IgD-negative memory B cell (primary cell): Measurements from ENCODE around the gene FLRT3. TPM values are rescaled to one million over a fixed set of nuclear protein-coding genes. Genes with fewer than 3 reads are reported as not detected.
A peak's percentile ranks its signal among the peaks of the same experiment; 100 is the strongest.

Source experiments
- H3K27ac Mint-ChIP-seq, 3 donors: one replicate each; pipeline ENCODE4 v1.8.0; 2020 to 2022; ENCODE audit warnings: mild to moderate bottlenecking in 3 of 3, mixed read lengths in 3 of 3, moderate library complexity in 1 of 3
- H3K27me3 Mint-ChIP-seq: one replicate; pipeline ENCODE4 v1.8.0; 2021; ENCODE audit warnings: mixed read lengths
- H3K36me3 Mint-ChIP-seq: one replicate; pipeline ENCODE4 v1.8.0; 2020; ENCODE audit warnings: mild to moderate bottlenecking, mixed read lengths
- H3K4me1 Mint-ChIP-seq, 3 donors: one replicate each; pipeline ENCODE4 v1.8.0; 2020 to 2022; ENCODE audit warnings: mixed read lengths in 3 of 3, mild to moderate bottlenecking in 1 of 3
- H3K4me3 Mint-ChIP-seq, 4 donors: one replicate each; pipeline ENCODE4 v1.8.0; 2020 to 2022; ENCODE audit warnings: mild to moderate bottlenecking in 4 of 4, mixed read lengths in 4 of 4, moderate library complexity in 3 of 4
- H3K9me3 Mint-ChIP-seq, 3 donors: one replicate each; pipeline ENCODE4 v1.8.0; 2020 to 2021; ENCODE audit warnings: mixed read lengths in 3 of 3, mild to moderate bottlenecking in 1 of 3
- polyA plus RNA-seq: library from polyadenylated mRNA; unstranded; fragments of 300-500 nt; fragmentation: Illumina TruSeq; gene quantifications from one replicate; pipeline ENCODE4 v1.2.3, GENCODE V29; 2021

FLRT3 gene
- polyA plus RNA-seq, result not detected

DNA sequence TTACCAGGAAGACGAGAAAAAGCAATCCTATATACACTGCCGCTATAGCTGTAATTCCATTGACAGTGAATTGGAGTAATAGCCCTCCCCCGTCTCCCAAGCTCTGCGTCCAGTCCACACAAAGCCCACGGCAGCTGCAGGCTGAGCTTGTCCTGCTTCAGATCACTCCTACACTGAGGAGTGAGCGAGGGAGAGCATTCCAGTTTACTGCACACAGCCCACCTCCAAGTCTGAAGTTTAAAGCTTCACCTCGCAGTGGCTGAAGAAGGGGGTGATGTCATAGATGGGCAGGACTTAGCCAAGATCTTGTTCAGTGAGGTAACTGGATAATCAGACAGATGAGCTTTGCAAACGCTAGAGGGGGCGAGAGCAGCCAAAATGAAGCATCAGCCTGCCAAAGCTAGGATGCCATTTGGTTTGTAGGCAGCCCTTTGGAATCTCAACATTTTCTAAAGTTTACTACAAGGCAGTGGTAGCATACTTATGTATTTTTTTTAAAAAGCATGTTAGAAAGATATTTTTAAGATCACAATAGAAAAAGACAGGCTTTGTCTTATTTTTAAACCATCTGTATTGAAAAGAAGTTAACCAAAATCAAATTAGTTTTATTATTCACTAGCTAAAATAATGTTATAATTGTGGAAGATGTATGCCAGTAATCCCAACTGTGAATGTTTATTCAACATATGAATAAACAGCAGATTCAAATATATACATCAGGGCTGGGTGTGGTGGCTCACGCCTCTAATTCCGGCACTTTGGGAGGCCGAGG, at the start of gene FLRT3:
Gene FLRT3 (minus strand): TSS at position 213 of the 772 bp plus-strand sequence. CDS start 10,106 bp downstream, outside the sequence.
- Mint-ChIP-seq H3K27ac (no peak within 1 kb of the TSS), H3K4me1 (peaks cover 0 to 1% (median 0%) of the 10 kb centered on the region in 3 donors), H3K4me3 (peak within 1 kb of the TSS in 1 of 4 donors; percentile 25), H3K36me3 (no peaks in the 10 kb centered on the region), H3K27me3 (no peaks in the 10 kb centered on the region), H3K9me3 (peaks cover 0 to 2% (median 0%) of the 10 kb centered on the region in 3 donors)

DNA sequence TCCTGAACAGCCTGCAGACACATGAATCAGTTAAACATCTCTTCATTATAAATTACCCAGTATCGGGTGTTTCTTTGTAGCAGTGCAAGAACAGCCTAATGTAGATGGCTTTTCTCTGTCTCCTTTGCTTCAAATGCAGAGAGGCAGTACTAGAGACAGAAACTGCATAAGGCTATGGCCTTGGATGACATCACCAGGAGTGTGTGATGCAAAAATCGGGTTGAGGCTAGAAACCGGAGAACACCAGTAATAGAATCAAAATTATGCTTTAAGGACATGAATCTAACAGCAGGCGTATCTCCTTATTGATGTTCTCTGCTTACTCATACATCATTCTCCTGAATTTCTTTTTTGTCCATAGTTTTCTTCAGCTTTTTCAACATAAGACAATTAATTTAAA, 49.3 kb upstream of the FLRT3 start:
- no peaks in the 10 kb centered on the region for H3K4me1 Mint-ChIP-seq
- peaks cover 0 to 10% (median 7%) of the 10 kb centered on the region in 3 donors for H3K9me3 Mint-ChIP-seq
- no peaks in the 10 kb centered on the region for H3K27me3 Mint-ChIP-seq
- H3K36me3 Mint-ChIP-seq, result peaks cover 2% of the 10 kb centered on the region
- H3K4me3 Mint-ChIP-seq, result no peak overlapping the region
- H3K27ac Mint-ChIP-seq, result no peak overlapping the region

DNA sequence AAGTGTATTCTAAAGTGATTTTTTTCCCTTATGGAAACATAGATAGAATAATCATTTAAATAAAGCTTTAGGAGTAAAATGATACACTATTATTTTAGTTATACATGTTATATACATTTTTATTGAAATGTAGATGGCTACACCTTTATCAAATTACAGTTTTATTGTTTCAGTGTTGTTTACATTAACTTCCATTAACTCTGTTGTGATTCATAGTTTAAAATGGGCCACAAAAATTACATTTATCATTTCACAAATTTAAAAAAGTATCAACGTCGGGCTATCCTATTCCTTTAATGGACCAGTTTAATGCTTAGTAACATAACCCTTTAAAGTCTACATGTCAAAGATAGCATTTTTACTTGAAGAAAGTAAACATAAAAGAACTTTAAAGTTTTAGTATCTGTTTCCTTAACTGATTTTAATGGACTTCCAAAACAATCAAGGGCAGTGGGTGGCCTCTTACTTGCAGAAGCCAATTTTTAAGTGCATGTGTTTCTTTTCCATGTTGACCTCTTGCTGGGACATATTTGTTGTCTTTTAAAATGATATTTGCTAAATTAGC, 47.8 kb upstream of the FLRT3 start:
- no peak overlapping the region for H3K4me3 Mint-ChIP-seq
- peaks cover 2 to 10% (median 5%) of the 10 kb centered on the region in 3 donors for H3K9me3 Mint-ChIP-seq
- H3K27me3 Mint-ChIP-seq, result no peaks in the 10 kb centered on the region
- no peak overlapping the region for H3K27ac Mint-ChIP-seq
- H3K36me3 Mint-ChIP-seq, result no peaks in the 10 kb centered on the region
- no peaks in the 10 kb centered on the region for H3K4me1 Mint-ChIP-seq

DNA sequence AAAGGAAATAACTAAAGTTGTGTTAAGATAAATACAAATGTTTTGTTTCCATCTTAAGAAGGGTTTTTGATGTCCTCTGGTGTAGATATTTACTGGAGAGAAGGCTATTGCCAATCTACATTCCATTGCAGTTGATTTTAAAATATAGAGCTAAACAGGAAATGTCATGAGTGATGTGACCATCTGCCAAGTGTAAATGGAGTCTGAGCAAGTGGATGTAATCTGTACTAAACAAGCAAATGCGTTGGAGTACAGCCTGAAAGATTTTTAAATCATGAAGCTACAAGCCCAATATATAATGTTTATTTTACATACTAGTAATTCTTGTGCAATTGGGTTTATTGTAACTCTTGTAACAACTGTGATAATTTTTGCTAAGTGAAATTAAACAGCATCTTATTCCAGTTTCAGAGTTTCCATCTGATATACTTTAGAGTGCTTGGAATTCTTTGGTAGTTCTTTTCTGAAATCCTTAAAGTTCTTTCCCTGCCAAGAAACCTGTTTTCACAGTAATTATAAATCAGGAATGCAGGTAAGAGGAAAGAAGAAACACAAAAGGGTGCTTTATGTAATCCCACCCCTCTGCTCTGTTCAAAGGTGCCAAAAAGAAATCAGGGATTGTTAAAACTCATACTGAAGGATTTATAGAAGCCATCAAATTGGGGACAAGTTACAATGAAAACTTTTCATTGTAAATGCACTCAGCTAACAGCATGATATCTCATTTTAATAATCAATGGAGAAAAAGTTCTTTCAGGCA, 47.2 kb upstream of the FLRT3 start:
- no peak overlapping the region for H3K4me3 Mint-ChIP-seq
- H3K27ac Mint-ChIP-seq, result no peak overlapping the region
- H3K4me1 Mint-ChIP-seq, result no peaks in the 10 kb centered on the region
- peaks cover 2 to 10% (median 5%) of the 10 kb centered on the region in 3 donors for H3K9me3 Mint-ChIP-seq
- H3K27me3 Mint-ChIP-seq, result no peaks in the 10 kb centered on the region
- H3K36me3 Mint-ChIP-seq, result no peaks in the 10 kb centered on the region

DNA sequence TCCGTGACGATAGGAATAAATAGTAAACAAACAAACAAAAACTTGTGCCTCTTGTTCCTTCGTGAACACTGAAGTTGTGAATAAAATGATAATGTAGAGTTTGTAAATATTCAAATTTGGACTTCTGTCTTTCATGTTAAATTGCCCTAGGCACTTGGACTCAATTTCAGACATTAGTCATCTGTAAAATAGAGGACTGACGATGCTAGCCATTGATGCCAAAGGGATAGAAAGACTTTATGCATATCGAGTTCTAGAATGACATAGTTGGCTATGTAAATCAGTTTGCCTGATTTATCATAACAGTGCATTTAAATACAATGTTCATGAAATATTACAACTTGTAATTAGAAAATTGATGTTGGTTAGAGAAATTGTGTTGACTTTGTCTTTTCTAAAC, 45.9 kb upstream of the FLRT3 start:
- no peaks in the 10 kb centered on the region for H3K36me3 Mint-ChIP-seq
- H3K4me1 Mint-ChIP-seq, result no peaks in the 10 kb centered on the region
- no peaks in the 10 kb centered on the region for H3K27me3 Mint-ChIP-seq
- no peak overlapping the region for H3K4me3 Mint-ChIP-seq
- no peak overlapping the region for H3K27ac Mint-ChIP-seq
- peaks cover 0 to 7% (median 2%) of the 10 kb centered on the region in 3 donors for H3K9me3 Mint-ChIP-seq

DNA sequence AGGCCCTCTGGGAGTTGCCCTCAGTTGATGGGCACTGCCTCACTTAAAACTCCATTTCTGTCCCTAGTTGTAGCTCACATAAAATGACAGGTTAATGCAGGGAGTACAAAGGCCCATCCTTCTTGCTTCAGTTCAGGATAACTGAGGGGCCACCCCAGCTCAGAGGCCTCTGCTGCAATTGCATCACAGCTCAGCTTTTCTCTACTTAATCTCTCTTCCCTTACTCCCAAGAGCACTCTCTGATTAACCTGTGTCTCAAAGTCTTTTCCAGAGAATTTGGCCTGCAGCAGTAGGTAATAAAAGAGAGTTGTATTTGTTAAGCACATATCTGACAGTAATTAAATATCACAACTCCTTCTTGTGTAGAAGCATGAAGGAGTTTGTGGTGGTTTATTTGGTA, 40.9 kb upstream of the FLRT3 start:
- H3K36me3 Mint-ChIP-seq, result no peaks in the 10 kb centered on the region
- peaks cover 0 to 2% (median 0%) of the 10 kb centered on the region in 3 donors for H3K9me3 Mint-ChIP-seq
- H3K4me1 Mint-ChIP-seq, result no peaks in the 10 kb centered on the region
- H3K4me3 Mint-ChIP-seq, result no peak overlapping the region
- H3K27ac Mint-ChIP-seq, result no peak overlapping the region
- no peaks in the 10 kb centered on the region for H3K27me3 Mint-ChIP-seq

DNA sequence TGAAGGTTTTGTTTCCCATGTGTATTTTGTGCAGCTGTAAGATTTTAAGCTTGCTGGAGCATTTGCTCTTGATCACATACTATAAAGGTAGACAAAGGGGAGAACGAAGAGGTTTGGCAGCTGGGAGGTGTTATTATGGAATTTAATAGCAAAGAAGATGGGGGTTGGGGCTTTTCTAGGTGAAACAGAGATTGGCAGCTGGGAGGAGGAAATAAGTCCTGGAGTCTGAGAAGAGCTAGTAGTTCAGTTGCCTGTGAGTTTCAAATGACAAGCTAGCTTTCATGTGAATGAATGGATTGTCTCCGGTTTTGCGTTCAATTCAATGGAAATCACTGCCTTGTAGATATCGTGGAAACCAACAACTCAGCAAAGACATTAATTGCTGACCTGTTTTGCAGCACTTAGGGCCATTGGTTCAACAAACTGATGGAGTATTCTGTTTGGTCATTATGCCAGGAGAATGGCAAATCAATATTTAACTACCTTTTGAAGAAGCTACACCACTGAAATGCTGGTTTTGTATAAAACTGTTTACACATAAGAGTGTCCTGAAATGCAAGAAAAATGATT, 38.1 kb upstream of the FLRT3 start:
- H3K27me3 Mint-ChIP-seq, result no peaks in the 10 kb centered on the region
- no peaks in the 10 kb centered on the region for H3K4me1 Mint-ChIP-seq
- H3K9me3 Mint-ChIP-seq, result no peaks in the 10 kb centered on the region
- H3K36me3 Mint-ChIP-seq, result peaks cover 2% of the 10 kb centered on the region
- H3K4me3 Mint-ChIP-seq, result no peak overlapping the region
- H3K27ac Mint-ChIP-seq, result no peak overlapping the region

DNA sequence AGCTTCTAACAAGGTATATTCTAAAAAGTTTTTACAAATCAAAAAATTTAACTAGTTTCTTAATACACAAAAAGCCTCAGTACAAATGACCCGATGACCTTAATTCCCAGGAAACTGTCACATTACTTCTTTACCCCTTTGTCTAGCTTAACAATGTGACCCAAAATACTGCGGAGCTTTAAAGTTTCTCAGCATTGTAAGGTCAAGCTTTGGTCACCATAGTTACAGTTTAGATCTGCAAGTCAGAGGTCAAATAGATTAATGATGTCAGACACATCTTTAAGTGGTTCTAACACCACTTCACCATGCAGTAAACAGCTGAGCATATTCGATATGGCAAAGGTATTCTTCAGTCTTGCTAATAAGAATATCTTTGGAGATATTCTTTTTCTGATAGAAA, 36.8 kb upstream of the FLRT3 start:
- H3K27ac Mint-ChIP-seq, result no peak overlapping the region
- H3K4me1 Mint-ChIP-seq, result no peaks in the 10 kb centered on the region
- no peaks in the 10 kb centered on the region for H3K27me3 Mint-ChIP-seq
- H3K9me3 Mint-ChIP-seq, result no peaks in the 10 kb centered on the region
- no peak overlapping the region for H3K4me3 Mint-ChIP-seq
- peaks cover 2% of the 10 kb centered on the region for H3K36me3 Mint-ChIP-seq

DNA sequence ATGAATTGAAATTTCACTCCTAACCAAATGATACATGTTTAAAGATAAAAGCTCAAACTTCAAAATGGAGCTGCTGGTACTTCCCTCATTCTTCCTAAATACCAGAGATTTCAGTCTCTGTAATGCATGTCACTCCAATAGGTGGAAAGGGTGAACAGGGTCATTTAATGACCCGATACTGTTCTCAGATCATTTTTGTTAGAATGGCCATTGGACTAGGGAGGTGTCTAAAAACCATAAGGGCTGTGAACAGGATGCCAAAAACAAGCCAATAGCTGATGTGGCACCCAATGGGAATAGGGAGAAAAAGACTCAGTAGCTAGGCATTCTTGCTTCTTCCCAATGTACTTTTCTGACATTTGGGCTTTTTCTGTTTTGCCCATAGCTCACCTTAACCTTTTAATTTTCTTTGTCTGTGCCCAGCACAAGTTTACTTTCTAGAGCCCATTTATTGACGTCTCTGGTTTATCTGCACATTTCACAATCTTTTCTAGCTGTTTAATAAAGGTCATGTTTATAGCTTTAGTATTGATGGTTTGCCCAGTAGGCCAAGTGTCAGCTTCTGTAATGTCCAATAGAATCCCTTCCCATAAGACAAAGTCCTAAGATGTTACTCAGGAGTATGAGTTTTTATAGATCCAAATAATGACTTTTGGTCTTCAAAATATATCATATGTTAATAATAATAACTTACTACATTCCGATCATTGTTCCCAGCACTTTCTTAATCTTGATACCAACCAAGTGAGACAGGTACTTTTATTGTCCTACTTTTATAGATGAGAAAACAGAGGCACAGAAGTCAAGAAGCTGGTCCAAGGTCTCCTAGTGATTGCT, 24.3 kb upstream of the FLRT3 start:
- H3K27me3 Mint-ChIP-seq, result no peaks in the 10 kb centered on the region
- no peaks in the 10 kb centered on the region for H3K36me3 Mint-ChIP-seq
- peaks cover 0 to 7% (median 5%) of the 10 kb centered on the region in 3 donors for H3K9me3 Mint-ChIP-seq

DNA sequence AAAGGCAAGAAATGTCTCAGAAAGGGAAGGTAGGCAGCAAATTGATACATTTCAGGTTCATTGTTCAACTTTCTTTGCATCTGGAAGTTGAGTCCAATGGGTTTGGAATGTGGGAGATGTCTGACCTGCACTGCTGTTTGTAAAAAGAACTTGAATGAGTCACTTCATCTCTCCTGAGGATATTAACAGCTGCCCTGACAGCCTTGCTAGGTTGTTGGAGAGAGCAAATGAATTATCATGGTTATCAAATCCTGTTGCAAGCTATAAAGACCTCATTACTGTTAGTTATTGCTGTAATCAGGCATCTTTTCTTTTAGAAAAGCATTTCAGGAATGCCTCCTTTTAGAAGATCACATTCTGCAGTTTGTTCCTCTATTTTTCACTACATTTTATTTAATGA, 23.0 kb upstream of the FLRT3 start:
- no peaks in the 10 kb centered on the region for H3K4me1 Mint-ChIP-seq

More for the DNA sequence above, 24.3 kb upstream of the FLRT3 start:
- H3K27ac Mint-ChIP-seq, result no peak overlapping the region
- H3K4me1 Mint-ChIP-seq, result no peaks in the 10 kb centered on the region
- H3K4me3 Mint-ChIP-seq, result no peak overlapping the region

DNA sequence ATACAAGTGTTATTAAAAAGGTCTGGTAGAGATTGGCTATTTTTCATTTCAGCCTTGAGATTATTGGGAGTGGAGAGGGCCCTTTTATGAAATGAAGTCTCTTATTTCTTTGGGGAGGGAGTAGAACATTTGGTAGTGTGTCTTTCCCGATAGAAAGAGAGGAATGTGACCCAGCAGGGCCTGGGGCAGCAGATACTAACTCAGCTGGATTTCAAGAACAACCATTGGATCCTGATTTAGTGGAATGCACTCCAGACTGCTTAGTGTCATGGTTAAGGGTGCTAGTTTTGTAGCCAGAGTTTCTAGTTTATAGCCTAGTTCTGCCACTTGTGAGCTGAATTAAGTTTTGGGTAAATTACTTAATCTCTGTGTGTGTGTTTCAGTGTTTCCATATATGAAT, 18.4 kb upstream of the FLRT3 start:
- H3K36me3 Mint-ChIP-seq, result no peaks in the 10 kb centered on the region
- no peaks in the 10 kb centered on the region for H3K27me3 Mint-ChIP-seq
- H3K4me1 Mint-ChIP-seq, result no peaks in the 10 kb centered on the region
- H3K4me3 Mint-ChIP-seq, result no peak overlapping the region
- H3K27ac Mint-ChIP-seq, result no peak overlapping the region
- H3K9me3 Mint-ChIP-seq, result peaks cover 0 to 4% (median 4%) of the 10 kb centered on the region in 3 donors

More for the DNA sequence above, 23.0 kb upstream of the FLRT3 start:
- Mint-ChIP-seq H3K27me3 (no peaks in the 10 kb centered on the region), H3K36me3 (no peaks in the 10 kb centered on the region), H3K4me3 (no peak overlapping the region), H3K27ac (no peak overlapping the region), H3K9me3 (peaks cover 0 to 4% (median 3%) of the 10 kb centered on the region in 3 donors)

DNA sequence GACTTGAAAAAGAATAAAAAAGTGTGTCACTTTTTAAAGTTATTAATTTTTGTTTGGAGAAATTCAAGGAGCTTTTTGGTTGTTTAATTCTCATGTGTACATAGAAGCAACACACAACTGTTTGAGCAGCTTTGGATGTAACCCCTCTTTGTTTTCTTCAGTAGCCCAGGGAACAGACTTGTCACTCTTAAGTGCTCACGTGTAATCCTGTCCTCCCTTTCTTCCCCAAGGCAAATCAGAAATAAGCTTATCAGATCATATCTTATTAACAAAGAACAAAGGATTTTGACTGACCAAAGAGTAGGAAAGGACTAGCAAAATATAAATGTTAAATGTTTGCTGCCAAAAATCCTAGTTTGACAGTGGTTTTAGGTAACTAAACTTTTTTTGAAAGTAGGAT, 7.3 kb upstream of the FLRT3 start:
- no peaks in the 10 kb centered on the region for H3K4me1 Mint-ChIP-seq
- H3K9me3 Mint-ChIP-seq, result peaks cover 0 to 2% (median 0%) of the 10 kb centered on the region in 3 donors
- H3K36me3 Mint-ChIP-seq, result no peaks in the 10 kb centered on the region
- H3K4me3 Mint-ChIP-seq, result no peak overlapping the region
- no peaks in the 10 kb centered on the region for H3K27me3 Mint-ChIP-seq
- no peak overlapping the region for H3K27ac Mint-ChIP-seq

DNA sequence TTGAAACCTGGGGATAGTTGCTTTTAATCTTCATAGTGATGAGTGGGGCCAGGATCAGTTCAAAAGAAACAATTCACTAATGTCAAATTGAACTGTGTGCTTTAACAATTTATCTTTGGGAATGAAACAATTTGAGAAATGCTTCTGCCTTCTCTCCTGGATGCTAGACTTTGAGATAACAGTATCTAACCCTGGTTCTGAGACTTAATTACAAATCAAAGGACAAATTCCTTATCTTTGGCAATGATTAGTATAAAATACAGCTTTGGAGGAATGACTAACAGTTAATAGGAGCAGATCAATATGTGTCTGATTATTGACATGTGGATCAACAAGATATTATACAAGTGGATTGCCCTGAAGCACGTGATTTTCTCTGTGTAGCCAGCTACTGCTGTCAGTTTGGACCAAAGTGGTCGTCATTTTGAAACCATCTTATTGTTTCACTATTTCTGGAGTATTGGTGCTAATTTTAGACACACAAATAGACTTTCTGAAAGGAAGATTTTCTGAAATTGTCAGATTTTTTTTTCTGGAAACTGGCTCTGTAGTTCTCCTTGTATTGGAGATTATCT, 6.2 kb upstream of the FLRT3 start:
- no peaks in the 10 kb centered on the region for H3K27me3 Mint-ChIP-seq
- peaks cover 0 to 2% (median 0%) of the 10 kb centered on the region in 3 donors for H3K9me3 Mint-ChIP-seq
- H3K27ac Mint-ChIP-seq, result no peak overlapping the region
- no peaks in the 10 kb centered on the region for H3K4me1 Mint-ChIP-seq
- H3K4me3 Mint-ChIP-seq, result no peak overlapping the region
- H3K36me3 Mint-ChIP-seq, result no peaks in the 10 kb centered on the region

DNA sequence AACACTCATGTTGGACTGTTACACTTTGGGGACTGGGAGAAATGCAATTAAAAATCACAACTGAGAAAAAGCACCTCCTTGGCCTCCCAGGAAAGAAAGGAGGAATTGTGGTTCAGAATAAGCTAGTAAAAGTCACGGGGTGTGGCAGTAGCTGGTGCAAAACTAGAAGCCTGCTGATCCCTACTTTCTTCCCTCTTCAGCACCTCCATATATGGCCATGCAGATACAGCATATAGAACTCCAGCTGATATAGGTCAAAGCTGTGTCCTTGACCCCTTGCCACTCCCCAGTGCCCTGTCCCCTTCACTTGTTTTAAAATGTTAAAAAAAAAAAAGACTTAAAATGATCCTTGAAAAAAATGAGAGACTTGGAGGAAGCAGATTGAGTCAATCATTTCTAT, 5.5 kb upstream of the FLRT3 start:
- Mint-ChIP-seq H3K27ac (no peak overlapping the region), H3K9me3 (peaks cover 0 to 2% (median 0%) of the 10 kb centered on the region in 3 donors), H3K36me3 (no peaks in the 10 kb centered on the region), H3K4me1 (no peaks in the 10 kb centered on the region), H3K4me3 (no peak overlapping the region), H3K27me3 (no peaks in the 10 kb centered on the region)
